Memory B cell (primary cell): ENCODE measurements around the gene KRR1.

Source experiments
- ATAC-seq: fragments of 150-1000 bp; cut with Tn5 transposase; 2 replicates; pipeline ENCODE4 v1.10.0; 2021; ENCODE audit warnings: low read depth, mild to moderate bottlenecking, moderate library complexity
- DNase-seq, 2 donors: peaks; one replicate each; pipeline ENCODE4 v3.0.0; 2022; ENCODE audit warnings: low spot score in 2 of 2
- H3K27ac Mint-ChIP-seq: one replicate; pipeline ENCODE4 v1.8.0; 2022; ENCODE audit warnings: mild to moderate bottlenecking, moderate library complexity, mixed read lengths
- H3K27me3 Mint-ChIP-seq: one replicate; pipeline ENCODE4 v1.8.0; 2022; ENCODE audit warnings: mixed read lengths
- H3K36me3 Mint-ChIP-seq: one replicate; pipeline ENCODE4 v1.8.0; 2022; ENCODE audit warnings: mild to moderate bottlenecking, mixed read lengths
- H3K4me1 Mint-ChIP-seq: one replicate; pipeline ENCODE4 v1.8.0; 2022; ENCODE audit warnings: mixed read lengths
- H3K4me3 Mint-ChIP-seq: one replicate; pipeline ENCODE4 v1.8.0; 2022; ENCODE audit warnings: mild to moderate bottlenecking, moderate library complexity, mixed read lengths
- H3K9me3 Mint-ChIP-seq: one replicate; pipeline ENCODE4 v1.8.0; 2022; ENCODE audit warnings: mixed read lengths

The KRR1 gene

GRCh38 chr12:75511116-75512048 is at the start of gene KRR1:
Gene KRR1 (minus strand): TSS chr12:75511609. CDS start chr12:75511597, 12 bp downstream.
- H3K36me3 Mint-ChIP-seq: no peaks in the 10 kb centered on the region
- DNase-seq (peak; percentile 73 to 77), ATAC-seq (peak; percentile 94)
- peaks cover 22% of the 10 kb centered on the region for H3K4me1 Mint-ChIP-seq
- H3K9me3 Mint-ChIP-seq: no peaks in the 10 kb centered on the region
- H3K4me3 Mint-ChIP-seq: peak within 1 kb of the TSS; percentile 99
- H3K27me3 Mint-ChIP-seq: no peaks in the 10 kb centered on the region
- peak within 1 kb of the TSS; percentile 98 for H3K27ac Mint-ChIP-seq

DNA sequence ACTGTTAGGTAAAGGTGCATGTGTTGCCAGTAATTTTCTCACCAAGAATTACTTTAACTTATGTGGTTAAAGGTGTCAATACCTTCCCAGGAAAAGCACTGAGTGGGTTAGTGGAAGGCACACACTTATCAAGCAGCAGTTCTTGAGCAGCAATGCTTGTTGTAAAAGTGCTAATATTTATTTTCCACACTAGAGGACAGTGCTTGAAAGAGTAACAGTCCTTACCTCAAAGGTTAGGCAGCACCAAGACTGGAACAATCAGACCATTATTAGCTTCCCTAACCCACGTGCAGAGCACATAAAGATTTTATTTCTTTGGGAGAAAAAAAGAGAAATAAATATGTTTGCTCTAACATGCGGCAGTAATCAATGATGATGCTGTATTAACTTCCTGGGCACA is 48.8 kb upstream of the KRR1 start:
- H3K36me3 Mint-ChIP-seq: no peaks in the 10 kb centered on the region
- no peak overlapping the region for H3K27ac Mint-ChIP-seq
- DNase-seq (no peak), ATAC-seq (no peak)
- H3K4me3 Mint-ChIP-seq: no peak overlapping the region
- H3K4me1 Mint-ChIP-seq: no peaks in the 10 kb centered on the region
- peaks cover 8% of the 10 kb centered on the region for H3K27me3 Mint-ChIP-seq
- no peaks in the 10 kb centered on the region for H3K9me3 Mint-ChIP-seq

DNA sequence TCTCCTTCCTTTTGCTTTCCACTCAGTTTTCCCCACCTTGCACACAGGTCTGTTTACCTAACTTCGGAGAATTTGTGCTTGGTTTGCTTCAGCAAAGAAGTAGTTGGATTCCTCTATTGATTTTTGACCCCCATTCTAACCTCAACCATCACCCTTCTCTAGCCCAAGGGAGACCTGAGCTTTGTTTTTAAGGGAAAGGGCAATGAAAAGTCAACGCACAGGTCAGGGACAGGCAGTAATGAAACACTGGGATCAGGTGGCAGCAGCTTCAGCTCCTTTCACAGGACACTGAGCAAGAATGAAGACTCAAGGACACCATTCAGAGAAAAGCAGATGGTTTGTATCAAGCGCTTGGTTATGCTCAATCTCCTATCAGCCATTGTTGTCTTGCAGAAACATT is 46.9 kb upstream of the KRR1 start:
- H3K36me3 Mint-ChIP-seq: no peaks in the 10 kb centered on the region
- no peak overlapping the region for H3K4me3 Mint-ChIP-seq
- no peak overlapping the region for H3K27ac Mint-ChIP-seq
- H3K9me3 Mint-ChIP-seq: no peaks in the 10 kb centered on the region
- no peak for DNase-seq
- no peaks in the 10 kb centered on the region for H3K4me1 Mint-ChIP-seq
- no peak for ATAC-seq
- H3K27me3 Mint-ChIP-seq: peaks cover 6% of the 10 kb centered on the region

- no peak for DNase-seq
- Mint-ChIP-seq H3K4me1 (no peaks in the 10 kb centered on the region), H3K36me3 (no peaks in the 10 kb centered on the region), H3K27ac (no peak overlapping the region), H3K4me3 (no peak overlapping the region), H3K27me3 (peaks cover 4% of the 10 kb centered on the region), H3K9me3 (no peaks in the 10 kb centered on the region)
- ATAC-seq: no peak
Measured at GRCh38 chr12:75556311-75556899, 45.0 kb upstream of the KRR1 start.

DNA sequence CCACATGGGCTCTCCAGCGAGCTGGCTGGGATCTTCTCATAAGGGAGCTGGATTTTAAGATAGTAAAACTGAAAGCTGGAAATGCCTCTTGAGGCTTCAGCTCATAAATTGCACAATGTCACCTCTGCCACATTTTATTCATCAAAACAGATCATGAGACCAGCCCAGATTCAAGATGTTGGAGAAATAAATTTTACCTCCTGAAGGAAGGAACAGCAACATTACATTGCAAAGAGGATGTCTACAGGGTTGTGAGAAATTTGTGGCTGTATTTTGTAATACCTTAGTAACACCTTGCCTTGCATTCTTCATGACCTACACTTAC is 43.1 kb upstream of the KRR1 start:
- H3K36me3 Mint-ChIP-seq: no peaks in the 10 kb centered on the region
- no peak for DNase-seq
- no peaks in the 10 kb centered on the region for H3K4me1 Mint-ChIP-seq
- H3K9me3 Mint-ChIP-seq: no peaks in the 10 kb centered on the region
- peaks cover 2% of the 10 kb centered on the region for H3K27me3 Mint-ChIP-seq
- ATAC-seq: no peak
- H3K27ac Mint-ChIP-seq: no peak overlapping the region
- H3K4me3 Mint-ChIP-seq: no peak overlapping the region

DNA sequence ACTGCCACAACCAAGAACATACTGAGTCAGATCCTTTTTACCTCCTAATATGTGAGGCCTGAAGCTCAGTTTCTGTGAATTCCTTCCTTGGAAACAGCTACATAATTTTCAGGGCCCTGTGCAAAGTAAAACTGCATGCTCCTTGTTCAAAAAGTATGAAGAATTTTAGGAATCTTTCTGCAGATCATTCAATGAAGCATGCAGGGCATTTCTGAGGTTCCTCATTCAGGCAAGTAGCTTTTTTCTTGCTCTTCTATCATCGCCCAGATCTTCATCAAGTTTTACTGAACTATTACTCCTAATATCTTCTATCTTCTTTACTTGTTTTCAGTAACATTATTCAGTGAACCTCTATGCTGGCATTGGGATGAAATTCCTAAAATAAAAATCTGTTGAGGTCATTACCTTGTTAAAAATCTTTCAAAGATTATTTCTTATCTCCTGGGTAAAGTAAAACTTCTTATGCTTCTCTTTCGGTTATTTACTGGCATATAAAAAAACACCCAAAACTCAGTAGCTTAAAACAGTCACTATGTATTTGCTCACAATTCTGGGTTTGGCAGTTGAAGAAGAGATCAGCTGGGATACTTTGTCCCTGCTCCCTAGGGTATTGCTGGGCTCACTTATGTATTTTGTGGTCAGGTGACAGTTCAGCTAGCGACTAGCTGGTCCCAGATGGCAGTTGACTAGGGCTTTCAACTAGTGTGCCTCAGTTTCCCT is 42.6 kb upstream of the KRR1 start:
- Mint-ChIP-seq H3K4me1 (no peaks in the 10 kb centered on the region), H3K9me3 (no peaks in the 10 kb centered on the region), H3K27me3 (peaks cover 2% of the 10 kb centered on the region), H3K27ac (peak overlapping the region; percentile 5), H3K36me3 (no peaks in the 10 kb centered on the region), H3K4me3 (no peak overlapping the region)
- ATAC-seq (no peak), DNase-seq (no peak)

GRCh38 chr12:75553398-75553797 is 42.0 kb upstream of the KRR1 start:
- ATAC-seq: no peak
- no peak for DNase-seq
- H3K4me3 Mint-ChIP-seq: no peak overlapping the region
- peaks cover 2% of the 10 kb centered on the region for H3K27me3 Mint-ChIP-seq
- H3K36me3 Mint-ChIP-seq: no peaks in the 10 kb centered on the region
- no peaks in the 10 kb centered on the region for H3K9me3 Mint-ChIP-seq
- H3K27ac Mint-ChIP-seq: no peak overlapping the region
- no peaks in the 10 kb centered on the region for H3K4me1 Mint-ChIP-seq

DNA sequence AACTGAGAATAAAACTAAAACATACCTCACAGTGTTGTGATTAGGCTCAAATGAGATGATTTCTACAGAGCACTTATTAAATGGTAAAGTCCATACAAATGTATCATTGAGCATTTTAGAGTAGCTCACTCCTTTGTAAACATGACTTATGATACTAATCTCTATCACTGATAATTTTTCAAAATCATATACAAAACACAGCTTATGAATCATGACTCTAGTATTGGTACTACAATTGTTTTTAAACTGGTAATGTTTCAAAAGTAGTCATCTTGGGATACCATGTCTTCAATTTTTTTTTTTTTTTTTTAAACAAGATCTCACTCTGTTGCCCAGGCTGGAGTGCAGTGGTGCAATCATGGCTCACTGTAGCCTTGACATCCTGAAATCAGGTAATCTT is 40.1 kb upstream of the KRR1 start:
- Mint-ChIP-seq H3K36me3 (no peaks in the 10 kb centered on the region), H3K27ac (no peak overlapping the region), H3K27me3 (peaks cover 4% of the 10 kb centered on the region), H3K4me3 (no peak overlapping the region), H3K9me3 (no peaks in the 10 kb centered on the region), H3K4me1 (no peaks in the 10 kb centered on the region)
- DNase-seq: no peak
- no peak for ATAC-seq

DNA sequence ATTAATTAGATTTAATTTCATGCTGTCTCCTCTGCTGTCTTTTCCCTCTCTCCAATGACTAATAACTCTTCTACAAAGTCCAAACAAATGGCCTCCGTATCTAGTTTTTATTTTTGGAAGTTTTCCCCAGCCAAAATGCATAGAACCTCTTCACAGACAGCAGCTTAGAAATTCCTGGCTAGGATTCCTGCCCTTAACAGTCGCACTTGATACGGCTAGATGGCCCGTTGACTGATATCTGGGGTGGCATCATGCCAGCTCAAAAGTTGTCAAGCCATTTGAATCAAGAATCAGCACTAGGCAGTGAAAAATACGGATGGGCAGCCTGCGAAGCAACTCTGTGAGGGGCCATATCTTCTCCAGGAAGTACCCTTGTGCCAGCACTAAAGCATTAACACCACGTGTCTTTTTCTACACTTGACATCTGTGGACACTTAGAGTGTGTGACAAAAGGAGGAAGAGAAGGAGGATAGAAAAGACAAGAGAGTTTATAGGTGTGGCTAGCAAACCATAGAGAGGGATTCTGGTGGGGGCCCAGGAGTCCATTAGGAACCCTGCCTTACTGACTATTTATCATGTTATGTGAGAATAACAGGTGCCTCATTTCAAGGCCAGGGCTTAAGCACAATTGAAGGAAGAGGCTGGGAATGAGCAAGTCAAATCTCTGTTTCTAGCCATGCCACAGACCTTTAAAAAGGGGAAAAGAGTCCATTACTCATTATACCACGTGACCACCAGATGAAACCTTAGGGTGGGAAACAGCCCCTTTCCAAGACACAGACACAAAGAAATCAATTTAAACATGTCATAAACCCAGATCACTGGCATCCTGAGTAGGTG is 39.2 kb upstream of the KRR1 start:
- H3K9me3 Mint-ChIP-seq: no peaks in the 10 kb centered on the region
- no peaks in the 10 kb centered on the region for H3K4me1 Mint-ChIP-seq
- H3K27ac Mint-ChIP-seq: no peak overlapping the region
- ATAC-seq (no peak), DNase-seq (no peak)
- peaks cover 3% of the 10 kb centered on the region for H3K27me3 Mint-ChIP-seq
- H3K36me3 Mint-ChIP-seq: no peaks in the 10 kb centered on the region
- no peak overlapping the region for H3K4me3 Mint-ChIP-seq

DNA sequence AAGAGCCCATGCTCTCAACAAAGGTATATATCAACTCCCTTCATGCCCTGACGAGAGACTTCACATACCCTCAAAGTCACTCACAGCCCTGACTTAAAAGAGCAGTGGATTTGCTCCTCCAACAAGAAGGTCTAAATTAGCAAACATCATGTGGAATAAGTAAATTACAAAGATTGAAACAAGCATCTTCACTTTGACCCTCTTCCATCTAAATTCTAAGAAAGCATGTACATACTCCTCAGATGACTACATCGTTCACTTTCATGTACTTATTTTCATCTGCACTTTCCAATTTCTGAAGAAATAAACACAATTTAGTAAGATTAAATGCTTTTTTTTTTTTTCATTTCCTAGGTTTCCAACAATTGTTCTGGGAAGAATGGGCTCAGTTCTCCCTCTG is 38.6 kb upstream of the KRR1 start:
- Mint-ChIP-seq H3K4me1 (no peaks in the 10 kb centered on the region), H3K9me3 (no peaks in the 10 kb centered on the region), H3K27ac (no peak overlapping the region), H3K27me3 (peaks cover 3% of the 10 kb centered on the region), H3K4me3 (no peak overlapping the region), H3K36me3 (no peaks in the 10 kb centered on the region)
- DNase-seq: no peak
- ATAC-seq: no peak

DNA sequence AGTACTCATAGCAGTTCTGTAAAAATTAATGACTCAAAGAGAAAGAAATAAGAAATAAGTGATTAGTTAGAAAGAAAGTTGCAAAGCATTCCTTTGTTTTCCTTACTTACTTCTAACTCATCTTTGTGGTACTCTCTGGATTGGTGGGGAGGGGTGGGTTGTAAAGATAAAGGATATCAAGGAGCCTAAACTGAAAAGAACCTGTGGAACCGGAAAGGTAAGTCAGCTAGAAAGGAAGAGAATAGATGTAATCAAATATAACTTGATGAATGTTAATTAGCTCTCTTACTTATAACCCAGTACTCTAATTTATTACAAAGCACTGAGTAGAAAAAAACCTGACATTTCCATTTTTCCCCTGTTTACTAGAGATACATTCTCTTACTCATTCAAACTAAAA is 37.5 kb upstream of the KRR1 start:
- Mint-ChIP-seq H3K36me3 (no peaks in the 10 kb centered on the region), H3K27me3 (peaks cover 6% of the 10 kb centered on the region), H3K4me3 (no peak overlapping the region), H3K27ac (no peak overlapping the region), H3K4me1 (no peaks in the 10 kb centered on the region), H3K9me3 (no peaks in the 10 kb centered on the region)
- ATAC-seq (no peak), DNase-seq (no peak)

GRCh38 chr12:75545636-75546035 is 34.2 kb upstream of the KRR1 start:
- no peaks in the 10 kb centered on the region for H3K36me3 Mint-ChIP-seq
- no peak overlapping the region for H3K4me3 Mint-ChIP-seq
- ATAC-seq: no peak
- no peak for DNase-seq
- H3K27me3 Mint-ChIP-seq: peaks cover 6% of the 10 kb centered on the region
- H3K27ac Mint-ChIP-seq: no peak overlapping the region
- no peaks in the 10 kb centered on the region for H3K9me3 Mint-ChIP-seq
- H3K4me1 Mint-ChIP-seq: no peaks in the 10 kb centered on the region

- H3K4me3 Mint-ChIP-seq: no peak overlapping the region
- DNase-seq (no peak), ATAC-seq (no peak)
- no peaks in the 10 kb centered on the region for H3K9me3 Mint-ChIP-seq
- peaks cover 8% of the 10 kb centered on the region for H3K27me3 Mint-ChIP-seq
- H3K27ac Mint-ChIP-seq: no peak overlapping the region
- H3K36me3 Mint-ChIP-seq: no peaks in the 10 kb centered on the region
- H3K4me1 Mint-ChIP-seq: no peaks in the 10 kb centered on the region
Measured at GRCh38 chr12:75543529-75543928, 32.1 kb upstream of the KRR1 start.

GRCh38 chr12:75542942-75543341 is 31.5 kb upstream of the KRR1 start:
- Mint-ChIP-seq H3K4me3 (no peak overlapping the region), H3K27me3 (peaks cover 8% of the 10 kb centered on the region), H3K9me3 (no peaks in the 10 kb centered on the region), H3K4me1 (no peaks in the 10 kb centered on the region), H3K36me3 (no peaks in the 10 kb centered on the region), H3K27ac (no peak overlapping the region)
- ATAC-seq: no peak
- no peak for DNase-seq
